ENCODE data around the gene SAMD4B. TPM values are rescaled to one million over a fixed set of nuclear protein-coding genes. Genes with fewer than 3 reads are reported as not detected.

Gene SAMD4B
- total RNA-seq, 1 experiment from 2014 or later, result 80.4 TPM

DNA sequence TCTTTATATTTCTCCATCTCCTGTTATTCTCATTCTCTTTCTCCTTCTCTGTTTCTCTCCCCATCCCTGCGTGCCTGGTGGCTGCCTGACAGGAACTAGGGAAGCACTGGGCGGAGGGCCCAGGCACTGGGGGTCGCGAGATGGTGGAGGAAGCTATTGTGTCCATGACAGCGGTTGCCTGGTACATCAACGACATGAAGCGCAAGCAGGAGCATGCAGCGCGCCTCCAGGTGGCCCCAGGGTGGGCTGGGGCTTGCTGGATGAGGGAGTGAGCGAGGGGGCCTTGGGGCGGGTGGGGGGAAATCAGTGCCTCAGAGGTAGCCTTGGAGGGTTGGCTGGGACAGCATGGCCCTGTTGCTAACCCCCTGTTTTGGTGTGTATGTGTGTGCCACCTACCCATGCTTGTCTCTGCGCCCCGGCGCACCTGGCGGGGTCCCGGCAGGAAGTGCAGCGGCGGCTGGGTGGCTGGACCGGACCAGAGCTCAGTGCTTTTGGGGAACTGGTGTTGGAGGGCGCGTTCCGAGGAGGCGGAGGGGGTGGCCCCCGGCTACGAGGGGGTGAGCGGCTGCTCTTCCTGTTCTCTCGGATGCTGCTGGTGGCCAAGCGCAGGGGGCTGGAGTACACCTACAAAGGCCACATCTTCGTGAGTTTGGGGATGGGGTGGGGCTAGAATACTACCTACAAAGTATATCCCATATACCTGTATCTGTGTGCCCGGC lies 75.4 kb downstream of the SAMD4B start:
- intact Hi-C loops (cut with micrococcal nuclease), result no loop called here
- Histone ChIP-seq H3K36me3 (ENCODE audit: low read depth, low read length) (no peaks in the 10 kb centered on the region), H3K9me3 (ENCODE audit: low read length) (no peaks in the 10 kb centered on the region), H4K20me1 (ENCODE audit: low read length) (no peaks in the 10 kb centered on the region), H3K27ac (ENCODE audit: low read length) (no peak overlapping the region), H3F3A (ENCODE audit: low read length, unreplicated experiment) (no peaks in the 10 kb centered on the region), H3K27me3 (ENCODE audit: low read length) (no peaks in the 10 kb centered on the region), H3K4me2 (ENCODE audit: low read length) (no peak overlapping the region), H3K9me2 (replicated peaks; ENCODE audit: low read length) (no peaks in the 10 kb centered on the region), H3K4me1 (ENCODE audit: insufficient read depth, low read length) (0 out of 2 replicates have a peak, but pooled peaks cover 4% of the 10 kb centered on the region), H2AFZ (ENCODE audit: low read length) (no peak overlapping the region), H3K9ac (ENCODE audit: low read length) (no peak overlapping the region), H3K79me2 (ENCODE audit: low read length) (no peaks in the 10 kb centered on the region), H3K4me3 (ENCODE audit: low read length) (no peak overlapping the region)
- TF ChIP-seq EZH2phosphoT487 (IDR thresholded peaks at IDR 0.05; ENCODE audit: borderline replicate concordance, low read length), result no peak
- TF ChIP-seq, protein P1, sequence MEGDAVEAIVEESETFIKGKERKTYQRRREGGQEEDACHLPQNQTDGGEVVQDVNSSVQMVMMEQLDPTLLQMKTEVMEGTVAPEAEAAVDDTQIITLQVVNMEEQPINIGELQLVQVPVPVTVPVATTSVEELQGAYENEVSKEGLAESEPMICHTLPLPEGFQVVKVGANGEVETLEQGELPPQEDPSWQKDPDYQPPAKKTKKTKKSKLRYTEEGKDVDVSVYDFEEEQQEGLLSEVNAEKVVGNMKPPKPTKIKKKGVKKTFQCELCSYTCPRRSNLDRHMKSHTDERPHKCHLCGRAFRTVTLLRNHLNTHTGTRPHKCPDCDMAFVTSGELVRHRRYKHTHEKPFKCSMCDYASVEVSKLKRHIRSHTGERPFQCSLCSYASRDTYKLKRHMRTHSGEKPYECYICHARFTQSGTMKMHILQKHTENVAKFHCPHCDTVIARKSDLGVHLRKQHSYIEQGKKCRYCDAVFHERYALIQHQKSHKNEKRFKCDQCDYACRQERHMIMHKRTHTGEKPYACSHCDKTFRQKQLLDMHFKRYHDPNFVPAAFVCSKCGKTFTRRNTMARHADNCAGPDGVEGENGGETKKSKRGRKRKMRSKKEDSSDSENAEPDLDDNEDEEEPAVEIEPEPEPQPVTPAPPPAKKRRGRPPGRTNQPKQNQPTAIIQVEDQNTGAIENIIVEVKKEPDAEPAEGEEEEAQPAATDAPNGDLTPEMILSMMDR (conservative IDR thresholded peaks at IDR 0.05; ENCODE audit: low read depth, low read length), result no peak
- ChIA-PET CTCF (no interaction called here), POLR2A (ENCODE audit: unreplicated experiment) (no interaction called here)
- DNase-seq (no peak), ATAC-seq (no peak)
- no TSS peak for BruUV-seq (replicated peaks)

DNA sequence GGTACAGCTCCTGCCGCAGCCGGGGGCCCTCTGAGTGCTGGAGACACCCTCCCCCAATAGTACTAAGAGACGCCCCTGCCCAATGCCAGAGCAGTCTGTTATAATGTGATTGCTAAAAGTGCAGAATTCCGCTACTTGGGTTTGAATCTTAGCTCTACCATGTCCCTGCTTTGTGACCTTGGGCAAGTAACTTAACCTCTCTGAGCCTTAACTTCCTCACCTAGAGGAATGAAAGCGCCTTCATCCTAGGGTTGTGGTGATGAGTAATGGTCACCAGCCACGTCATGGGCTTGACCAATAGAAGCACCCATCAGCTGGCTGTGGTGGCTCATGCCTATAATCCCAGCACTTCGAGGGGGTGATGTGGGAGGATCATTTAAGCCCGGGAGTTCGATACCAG lies 76.8 kb downstream of the SAMD4B start:
- no peak for DNase-seq
- H3K36me3 ChIP-seq (ENCODE audit: low read depth, low read length), result no peaks in the 10 kb centered on the region
- H3K4me3 ChIP-seq (ENCODE audit: low read length), result no peak overlapping the region
- H4K20me1 ChIP-seq (ENCODE audit: low read length), result no peaks in the 10 kb centered on the region
- H3K79me2 ChIP-seq (ENCODE audit: low read length), result no peaks in the 10 kb centered on the region
- no peaks in the 10 kb centered on the region for H3K27me3 ChIP-seq (ENCODE audit: low read length)
- no peaks in the 10 kb centered on the region for H3F3A ChIP-seq (ENCODE audit: low read length, unreplicated experiment)
- intact Hi-C loops (cut with micrococcal nuclease), result no loop called here
- TF ChIP-seq, protein P1 (conservative IDR thresholded peaks at IDR 0.05; ENCODE audit: low read depth, low read length), result no peak
- TF ChIP-seq EZH2 (IDR thresholded peaks at IDR 0.05; ENCODE audit: low read length, unreplicated experiment) (no peak), EZH2phosphoT487 (IDR thresholded peaks at IDR 0.05; ENCODE audit: borderline replicate concordance, low read length) (no peak)
- H3K9ac ChIP-seq (ENCODE audit: low read length), result no peak overlapping the region
- BruUV-seq (replicated peaks), result no TSS peak
- H3K4me2 ChIP-seq (ENCODE audit: low read length), result no peak overlapping the region
- H3K4me1 ChIP-seq (ENCODE audit: insufficient read depth, low read length), result 0 out of 2 replicates have a peak, but pooled peaks cover 1% of the 10 kb centered on the region
- CTCF ChIA-PET, result no interaction called here
- H2AFZ ChIP-seq (ENCODE audit: low read length), result no peak overlapping the region
- H3K9me3 ChIP-seq (ENCODE audit: low read length), result no peaks in the 10 kb centered on the region
- POLR2A ChIA-PET (ENCODE audit: unreplicated experiment), result no interaction called here
- H3K9me2 ChIP-seq (replicated peaks; ENCODE audit: low read length), result no peaks in the 10 kb centered on the region
- no peak for ATAC-seq
- no peak overlapping the region for H3K27ac ChIP-seq (ENCODE audit: low read length)

DNA sequence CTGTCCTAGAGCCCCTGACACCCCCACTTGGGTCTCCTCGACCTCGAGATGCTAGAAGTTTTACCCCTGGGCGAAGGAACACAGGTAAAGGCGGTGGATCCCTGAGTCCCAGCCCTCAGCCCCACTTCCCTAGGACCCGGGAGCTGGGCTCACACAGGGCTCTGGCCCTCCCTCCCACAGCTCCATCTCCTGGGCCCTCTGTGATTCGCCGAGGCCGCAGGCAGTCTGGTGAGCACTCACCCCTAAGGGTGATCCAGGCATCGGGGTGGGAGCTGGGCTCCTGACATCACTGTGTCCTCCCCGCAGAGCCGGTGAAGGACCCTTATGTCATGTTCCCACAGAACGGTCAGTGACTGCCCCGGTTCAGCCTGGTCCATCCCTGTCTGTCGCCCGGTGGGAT lies 78.5 kb downstream of the SAMD4B start:
- TF ChIP-seq EZH2 (IDR thresholded peaks at IDR 0.05; ENCODE audit: low read length, unreplicated experiment) (no peak), EZH2phosphoT487 (IDR thresholded peaks at IDR 0.05; ENCODE audit: borderline replicate concordance, low read length) (no peak)
- TF ChIP-seq, protein P1 (conservative IDR thresholded peaks at IDR 0.05; ENCODE audit: low read depth, low read length), result no peak
- Histone ChIP-seq H3K27ac (ENCODE audit: low read length) (no peak overlapping the region), H3K9me2 (replicated peaks; ENCODE audit: low read length) (no peaks in the 10 kb centered on the region), H3K27me3 (ENCODE audit: low read length) (no peaks in the 10 kb centered on the region), H3K79me2 (ENCODE audit: low read length) (no peaks in the 10 kb centered on the region), H2AFZ (ENCODE audit: low read length) (no peak overlapping the region), H3K4me2 (ENCODE audit: low read length) (no peak overlapping the region), H3F3A (ENCODE audit: low read length, unreplicated experiment) (no peaks in the 10 kb centered on the region), H3K9ac (ENCODE audit: low read length) (no peak overlapping the region), H3K4me3 (ENCODE audit: low read length) (no peak overlapping the region), H3K4me1 (ENCODE audit: insufficient read depth, low read length) (no peaks in the 10 kb centered on the region), H3K9me3 (ENCODE audit: low read length) (no peaks in the 10 kb centered on the region), H4K20me1 (ENCODE audit: low read length) (no peaks in the 10 kb centered on the region), H3K36me3 (ENCODE audit: low read depth, low read length) (no peaks in the 10 kb centered on the region)
- ChIA-PET CTCF (no interaction called here), POLR2A (ENCODE audit: unreplicated experiment) (no interaction called here)
- ATAC-seq (no peak), DNase-seq (no peak)
- BruUV-seq (replicated peaks), result no TSS peak
- intact Hi-C loops (cut with micrococcal nuclease), result no loop called here

Data from PC-3 (cell line).